ENCODE data around the gene SPATS2.
"Not testable (repeated sequence)": the region's sequence is repeated elsewhere in the genome, so short reads cannot be mapped to it uniquely, and the experiment has no call there.

SPATS2 gene

DNA sequence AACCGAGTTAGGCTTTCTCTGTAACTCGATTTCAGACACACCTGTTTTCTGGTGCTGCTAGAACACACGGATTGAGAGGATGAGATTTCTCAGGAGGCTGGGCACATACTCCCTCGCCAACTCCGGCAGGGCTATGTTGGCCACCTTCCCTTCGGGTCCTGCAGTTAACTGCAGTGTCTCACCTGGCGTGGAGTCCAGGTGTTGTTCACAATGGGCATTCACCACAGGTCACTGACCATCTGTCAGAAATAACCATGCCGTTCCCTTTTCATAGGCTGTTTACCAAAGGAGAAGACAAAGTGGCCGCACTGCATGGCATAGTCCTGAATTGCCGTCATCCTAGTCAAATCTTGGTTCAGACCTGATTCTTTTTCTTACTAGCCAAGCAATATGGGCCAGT is 166.1 kb downstream of the SPATS2 start:
- H3K27ac ChIP-seq: no peak overlapping the region
- no peak for TF ChIP-seq ZFX (IDR thresholded peaks at IDR 0.05; ENCODE audit: borderline replicate concordance)
- TF ChIP-seq, protein P1, sequence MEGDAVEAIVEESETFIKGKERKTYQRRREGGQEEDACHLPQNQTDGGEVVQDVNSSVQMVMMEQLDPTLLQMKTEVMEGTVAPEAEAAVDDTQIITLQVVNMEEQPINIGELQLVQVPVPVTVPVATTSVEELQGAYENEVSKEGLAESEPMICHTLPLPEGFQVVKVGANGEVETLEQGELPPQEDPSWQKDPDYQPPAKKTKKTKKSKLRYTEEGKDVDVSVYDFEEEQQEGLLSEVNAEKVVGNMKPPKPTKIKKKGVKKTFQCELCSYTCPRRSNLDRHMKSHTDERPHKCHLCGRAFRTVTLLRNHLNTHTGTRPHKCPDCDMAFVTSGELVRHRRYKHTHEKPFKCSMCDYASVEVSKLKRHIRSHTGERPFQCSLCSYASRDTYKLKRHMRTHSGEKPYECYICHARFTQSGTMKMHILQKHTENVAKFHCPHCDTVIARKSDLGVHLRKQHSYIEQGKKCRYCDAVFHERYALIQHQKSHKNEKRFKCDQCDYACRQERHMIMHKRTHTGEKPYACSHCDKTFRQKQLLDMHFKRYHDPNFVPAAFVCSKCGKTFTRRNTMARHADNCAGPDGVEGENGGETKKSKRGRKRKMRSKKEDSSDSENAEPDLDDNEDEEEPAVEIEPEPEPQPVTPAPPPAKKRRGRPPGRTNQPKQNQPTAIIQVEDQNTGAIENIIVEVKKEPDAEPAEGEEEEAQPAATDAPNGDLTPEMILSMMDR (IDR thresholded peaks at IDR 0.05): no peak

DNA sequence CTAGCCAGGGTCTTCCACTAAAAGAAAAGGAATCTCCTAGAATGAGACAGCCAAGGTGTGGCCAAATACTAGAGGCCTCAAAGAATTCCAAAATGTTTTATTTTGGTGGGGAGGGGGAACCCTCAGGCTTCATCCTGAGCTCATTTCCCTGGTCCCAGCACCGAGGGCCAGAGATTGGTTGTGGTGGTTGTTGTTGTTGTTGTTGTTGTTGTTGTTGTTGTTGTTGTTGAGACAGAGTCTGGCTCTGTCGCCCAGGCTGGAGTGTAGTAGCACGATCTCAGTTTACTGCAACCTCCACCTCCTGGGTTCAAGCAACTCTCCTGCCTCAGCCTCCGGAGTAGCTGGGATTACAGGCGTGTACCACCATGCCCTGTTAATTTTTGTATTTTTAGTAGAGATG is 166.9 kb downstream of the SPATS2 start:
- H3K27ac ChIP-seq: not testable (repeated sequence)

DNA sequence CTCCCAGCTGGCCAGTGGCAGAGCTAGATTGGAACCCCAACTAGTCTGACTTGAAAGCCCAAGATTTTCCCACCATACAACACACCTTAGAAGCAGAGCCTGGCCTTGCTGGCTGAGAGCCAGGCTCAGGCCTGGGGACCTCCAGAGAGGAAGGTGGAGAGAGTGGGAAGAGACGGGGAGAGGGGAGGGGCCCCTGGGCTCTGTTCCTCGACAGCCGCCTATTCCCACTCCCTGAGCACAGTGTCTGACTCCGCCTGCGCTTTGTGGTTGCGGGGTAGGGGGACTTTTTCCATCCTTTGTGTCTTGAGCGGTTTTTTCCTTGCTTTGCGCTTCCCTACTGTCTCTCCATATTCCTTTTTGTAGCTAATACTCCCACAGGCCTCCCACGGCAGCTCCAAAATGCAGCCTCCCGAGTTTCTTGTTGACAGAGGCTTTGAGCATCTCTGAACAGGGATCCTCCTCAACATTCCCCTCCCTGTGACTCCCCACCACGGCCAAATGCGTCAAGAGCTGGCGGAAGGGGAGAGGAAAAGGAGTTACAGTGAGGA is 167.5 kb downstream of the SPATS2 start:
- TF ChIP-seq, protein P1 (IDR thresholded peaks at IDR 0.05): no peak
- TF ChIP-seq ZFX (IDR thresholded peaks at IDR 0.05; ENCODE audit: borderline replicate concordance): no peak
- H3K27ac ChIP-seq: no peak overlapping the region

DNA sequence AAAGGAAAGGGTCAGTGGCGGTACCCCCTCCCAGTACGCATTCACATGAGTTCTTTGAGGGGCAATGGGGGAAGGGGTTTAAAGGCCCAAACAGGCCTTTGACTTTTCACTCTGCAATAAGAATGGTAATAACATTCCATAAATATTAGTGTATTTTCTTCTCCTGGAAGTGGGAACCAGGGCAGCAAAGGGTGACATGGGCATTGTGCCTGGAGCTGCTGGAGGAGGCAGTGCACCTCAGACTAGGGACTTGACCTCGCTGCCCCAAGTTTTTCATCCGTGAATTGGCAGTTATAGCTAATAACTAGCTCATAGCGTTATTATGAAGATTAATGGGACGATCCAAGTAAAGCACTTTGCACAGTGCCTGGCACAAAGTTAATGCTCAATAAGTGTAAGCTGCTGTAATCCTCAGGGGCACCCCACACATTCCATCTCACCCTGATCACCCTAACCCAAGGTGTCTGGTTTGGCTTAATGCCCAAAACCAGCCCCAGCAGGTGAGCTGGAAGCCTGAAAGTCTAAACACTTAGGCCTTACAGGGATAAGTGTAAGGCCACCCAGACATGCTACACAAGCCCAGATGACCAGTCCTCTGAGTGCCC is 168.8 kb downstream of the SPATS2 start:
- TF ChIP-seq ZFX (IDR thresholded peaks at IDR 0.05; ENCODE audit: borderline replicate concordance): no peak
- TF ChIP-seq, protein P1 (IDR thresholded peaks at IDR 0.05): no peak
- H3K27ac ChIP-seq: no peak overlapping the region

DNA sequence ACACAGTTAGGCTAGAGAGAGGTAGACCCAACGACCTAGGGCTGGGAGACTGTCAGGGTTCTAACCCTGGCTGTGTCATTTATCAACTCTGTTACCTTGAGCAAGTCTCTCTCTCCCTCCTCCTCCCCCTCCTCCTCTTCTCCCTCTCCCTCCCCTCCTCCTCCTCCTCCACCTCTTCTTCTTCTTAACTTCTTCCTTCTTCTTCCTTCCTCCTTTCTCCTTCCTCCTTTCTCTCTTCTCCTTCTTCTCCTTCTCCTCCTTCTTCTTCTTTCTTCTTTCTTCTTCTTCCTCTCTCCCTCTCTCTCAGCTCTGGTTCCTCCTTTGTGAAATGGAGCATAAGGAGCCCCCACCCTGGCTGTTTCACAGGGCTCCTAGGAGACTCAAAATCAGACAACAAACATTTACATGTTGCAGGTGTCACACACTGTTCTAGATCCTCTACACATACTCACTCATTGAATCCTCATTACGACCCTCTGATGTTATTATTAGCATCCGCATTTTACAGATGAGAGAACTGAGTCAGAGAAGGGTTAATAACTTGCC is 169.3 kb downstream of the SPATS2 start:
- TF ChIP-seq, protein P1 (IDR thresholded peaks at IDR 0.05): no peak
- no peak for TF ChIP-seq ZFX (IDR thresholded peaks at IDR 0.05; ENCODE audit: borderline replicate concordance)
- no peak overlapping the region for H3K27ac ChIP-seq

DNA sequence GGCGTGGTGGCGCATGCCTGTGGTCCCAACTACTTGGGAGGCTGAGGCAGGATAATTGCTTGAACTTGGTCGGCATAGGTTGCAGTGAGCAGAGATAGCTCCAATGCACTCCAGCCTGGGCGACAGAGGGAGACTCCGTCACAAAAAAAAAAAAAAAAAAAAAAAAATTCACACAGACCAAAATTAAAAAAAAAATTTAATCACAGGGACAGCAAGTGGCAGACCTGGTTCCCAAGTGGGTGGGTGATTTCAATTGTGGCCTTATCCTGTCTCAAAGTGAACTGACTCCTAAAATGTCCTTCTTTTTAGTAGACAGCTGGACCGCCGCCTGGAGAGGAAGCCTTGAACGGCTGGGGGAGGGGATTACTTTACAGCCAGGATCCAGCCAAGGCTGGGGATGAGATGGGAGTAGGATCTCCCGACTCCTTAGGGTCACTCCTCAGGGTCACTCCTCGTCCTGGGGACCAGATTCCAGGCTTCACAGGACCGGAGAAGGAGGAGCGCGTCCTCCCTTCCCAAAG is 170.0 kb downstream of the SPATS2 start:
- H3K27ac ChIP-seq: no peak overlapping the region
- TF ChIP-seq ZFX (IDR thresholded peaks at IDR 0.05; ENCODE audit: borderline replicate concordance): no peak
- TF ChIP-seq, protein P1 (IDR thresholded peaks at IDR 0.05): no peak

DNA sequence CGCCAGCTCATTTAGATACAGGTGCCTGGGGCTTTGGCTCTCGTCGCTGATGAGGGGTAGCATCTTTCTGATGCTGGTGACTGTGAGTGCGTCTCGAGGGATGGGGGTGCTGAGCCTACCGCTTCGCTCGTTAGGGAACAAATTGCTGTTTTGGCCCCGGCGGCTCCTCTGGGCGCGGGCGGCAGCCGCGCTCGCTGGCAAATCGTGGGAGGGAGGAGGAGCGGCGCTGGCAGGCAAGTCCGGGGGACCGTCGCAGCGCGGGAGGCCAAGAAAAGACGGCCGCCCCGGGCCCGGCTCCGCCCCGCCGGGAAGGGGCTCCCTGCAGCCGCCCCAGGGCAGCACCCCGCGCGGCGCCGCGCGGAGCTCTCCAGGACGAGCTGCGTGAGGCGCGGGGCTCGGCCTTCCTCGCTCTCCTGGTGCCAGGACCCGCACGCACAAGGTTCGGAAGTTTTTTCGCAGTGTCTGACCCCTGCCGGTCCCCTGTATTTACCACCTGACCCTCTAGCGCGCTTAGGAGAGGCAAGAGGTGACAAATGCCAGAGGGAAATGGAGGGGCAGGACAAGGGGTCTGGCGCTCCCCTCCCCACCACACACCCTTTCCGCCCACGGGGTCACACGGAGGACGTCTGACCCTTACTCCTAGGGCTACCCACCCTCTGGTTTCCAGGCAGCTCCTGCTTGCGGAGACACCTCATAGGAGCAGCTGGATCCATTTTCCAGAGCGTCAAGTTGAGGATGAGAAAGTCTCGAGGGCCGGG is 170.7 kb downstream of the SPATS2 start:
- H3K27ac ChIP-seq: no peak overlapping the region
- no peak for TF ChIP-seq ZFX (IDR thresholded peaks at IDR 0.05; ENCODE audit: borderline replicate concordance)
- TF ChIP-seq, protein P1 (IDR thresholded peaks at IDR 0.05): 0 out of 2 replicates have a peak, but pooled peaks have one; percentile 11
